Gastroesophageal sphincter (tissue), 3 donors: ENCODE results near the gene AP1S1.

Experiments used
- POLR2AphosphoS5 ChIP-seq: sonication (generic); formaldehyde crosslinking; IDR thresholded peaks from one replicate; pipeline ENCODE4 v1.6.1; 2017; ENCODE audit warnings: antibody characterized with exemption
- TF ChIP-seq, protein P1 (sequence below), 4 experiments: fragments of 200-600 bp in 2 of 4; fragments of 450-650 bp in 2 of 4; sonication (generic) in 1 of 4; IDR thresholded peaks; one replicate each; pipeline ENCODE4 v1.5.1; 2017 to 2019; ENCODE audit warnings: antibody characterized with exemption in 4 of 4, mild to moderate bottlenecking in 2 of 4, moderate library complexity in 2 of 4

DNA sequence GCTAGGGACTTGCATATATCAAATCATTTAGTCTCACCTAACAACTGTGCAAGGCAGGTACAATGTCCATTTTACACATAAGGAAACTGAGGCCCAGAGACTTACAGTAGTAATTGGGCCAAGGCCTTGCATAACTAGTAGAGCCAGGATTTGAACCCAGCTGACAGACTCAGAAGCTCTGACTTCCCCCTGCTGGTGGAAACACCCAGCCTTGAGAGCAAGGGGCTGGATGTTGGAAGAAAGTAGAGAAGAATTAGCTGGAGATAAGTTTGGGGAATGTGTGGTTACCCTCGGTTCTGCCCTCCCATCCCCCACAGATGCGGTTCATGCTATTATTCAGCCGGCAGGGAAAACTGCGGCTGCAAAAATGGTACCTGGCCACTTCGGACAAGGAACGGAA is 2.0 kb downstream of the AP1S1 start:
- TF ChIP-seq, protein P1, sequence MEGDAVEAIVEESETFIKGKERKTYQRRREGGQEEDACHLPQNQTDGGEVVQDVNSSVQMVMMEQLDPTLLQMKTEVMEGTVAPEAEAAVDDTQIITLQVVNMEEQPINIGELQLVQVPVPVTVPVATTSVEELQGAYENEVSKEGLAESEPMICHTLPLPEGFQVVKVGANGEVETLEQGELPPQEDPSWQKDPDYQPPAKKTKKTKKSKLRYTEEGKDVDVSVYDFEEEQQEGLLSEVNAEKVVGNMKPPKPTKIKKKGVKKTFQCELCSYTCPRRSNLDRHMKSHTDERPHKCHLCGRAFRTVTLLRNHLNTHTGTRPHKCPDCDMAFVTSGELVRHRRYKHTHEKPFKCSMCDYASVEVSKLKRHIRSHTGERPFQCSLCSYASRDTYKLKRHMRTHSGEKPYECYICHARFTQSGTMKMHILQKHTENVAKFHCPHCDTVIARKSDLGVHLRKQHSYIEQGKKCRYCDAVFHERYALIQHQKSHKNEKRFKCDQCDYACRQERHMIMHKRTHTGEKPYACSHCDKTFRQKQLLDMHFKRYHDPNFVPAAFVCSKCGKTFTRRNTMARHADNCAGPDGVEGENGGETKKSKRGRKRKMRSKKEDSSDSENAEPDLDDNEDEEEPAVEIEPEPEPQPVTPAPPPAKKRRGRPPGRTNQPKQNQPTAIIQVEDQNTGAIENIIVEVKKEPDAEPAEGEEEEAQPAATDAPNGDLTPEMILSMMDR (IDR thresholded peaks at IDR 0.05), result no peak
- no peak for TF ChIP-seq POLR2AphosphoS5
